CD4-positive, alpha-beta T cell treated with Interleukin-6 for 4 hours (primary cell): ENCODE measurements around the gene ARHGEF16.

Source experiments
- DNase-seq: peaks from one replicate; pipeline ENCODE4 v3.0.0-alpha.2; 2020; ENCODE audit warnings: mixed read lengths

The ARHGEF16 gene

DNA sequence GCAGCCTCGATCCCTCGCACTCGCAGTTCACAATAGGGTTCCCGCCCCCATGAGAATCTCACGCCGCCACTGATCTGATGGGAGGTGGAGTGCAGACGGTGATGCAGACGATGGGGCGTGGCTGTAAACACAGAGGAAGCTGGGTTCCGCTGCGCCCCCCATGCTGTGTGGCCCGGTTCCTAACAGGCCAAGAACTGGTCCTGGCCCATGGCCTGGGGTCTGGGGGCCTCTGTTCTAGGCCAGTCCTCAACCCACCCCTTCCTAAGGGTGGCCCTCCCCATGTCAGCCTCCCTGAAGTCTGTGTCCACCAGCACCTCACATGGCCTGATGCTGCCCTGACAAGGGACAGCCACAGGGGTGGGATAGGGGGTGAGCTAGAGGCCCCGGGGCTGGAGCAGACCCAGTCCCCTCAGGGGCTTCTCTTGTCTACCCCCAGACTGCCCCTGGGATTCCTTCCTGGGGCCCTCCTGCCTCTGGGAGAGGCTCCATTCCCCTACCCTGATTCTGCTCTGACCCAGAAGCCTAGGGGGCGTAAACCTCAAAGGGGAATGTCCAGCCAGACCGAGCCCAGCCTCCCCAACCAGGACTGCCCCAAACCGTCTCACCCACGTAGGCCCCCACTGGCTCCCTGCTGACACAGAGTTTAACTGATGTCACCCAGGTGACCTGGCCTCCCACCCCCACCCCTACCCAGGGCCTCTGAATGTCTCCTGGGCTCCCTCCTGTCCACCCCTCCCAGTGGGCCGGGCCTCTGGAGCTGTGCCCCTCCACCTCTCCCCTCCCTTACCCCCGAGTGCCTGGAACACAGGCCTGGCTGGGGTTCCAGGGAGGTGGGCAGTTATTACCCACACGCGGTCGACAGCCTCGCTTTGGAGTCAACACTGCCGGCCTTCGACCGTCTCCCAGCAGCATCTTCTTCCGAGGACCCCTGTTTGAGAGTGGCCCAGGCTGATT, 14.8 kb upstream of the ARHGEF16 start:
- no peak for DNase-seq

- no peak for DNase-seq
Measured at GRCh38 chr1:3440300-3440681, 14.2 kb upstream of the ARHGEF16 start.

- DNase-seq: no peak
Measured at GRCh38 chr1:3440711-3441409, 13.6 kb upstream of the ARHGEF16 start.

DNA sequence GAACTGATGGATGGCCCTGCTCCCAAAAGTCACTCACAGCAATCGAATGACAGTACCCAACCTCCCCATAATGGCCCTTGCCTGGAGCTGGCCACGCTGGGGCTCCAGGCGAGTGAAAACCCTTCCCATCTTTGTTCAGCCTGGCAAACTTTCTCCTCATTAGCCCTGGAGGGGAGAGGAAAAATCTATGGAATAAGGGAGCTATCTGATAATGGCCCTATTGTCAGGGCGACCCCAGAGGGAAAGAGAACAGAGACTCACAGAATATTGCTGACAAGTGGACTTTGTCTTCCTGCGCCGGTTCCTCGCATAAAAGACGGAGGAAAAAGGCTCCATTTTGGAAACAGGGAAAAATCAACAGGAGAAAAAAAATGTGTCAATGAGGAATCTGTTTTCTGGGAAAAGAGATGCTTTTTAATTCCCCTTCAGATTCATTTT, 13.0 kb upstream of the ARHGEF16 start:
- DNase-seq: no peak

DNA sequence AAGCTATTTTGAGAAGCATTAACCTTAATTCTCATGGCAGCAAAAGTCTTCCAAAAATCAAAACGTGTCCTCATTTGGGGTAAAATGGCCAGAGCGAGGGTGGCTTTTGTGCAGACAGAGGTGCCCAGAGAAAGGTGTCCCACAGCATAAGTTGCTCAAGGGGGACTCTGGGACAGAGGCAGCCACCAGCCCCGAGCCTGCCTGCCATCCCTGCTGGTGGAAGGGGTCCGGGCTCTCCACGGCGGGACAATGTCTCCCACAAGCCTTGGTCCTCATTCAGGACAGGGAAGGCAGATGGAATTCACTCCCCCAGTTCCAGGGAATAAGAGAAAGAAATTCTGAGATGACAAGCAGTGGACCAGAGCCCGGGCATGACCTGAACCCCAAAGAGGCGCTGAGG, 12.6 kb upstream of the ARHGEF16 start:
- DNase-seq: no peak

GRCh38 chr1:3442331-3442730, 12.1 kb upstream of the ARHGEF16 start:
- DNase-seq: no peak

DNA sequence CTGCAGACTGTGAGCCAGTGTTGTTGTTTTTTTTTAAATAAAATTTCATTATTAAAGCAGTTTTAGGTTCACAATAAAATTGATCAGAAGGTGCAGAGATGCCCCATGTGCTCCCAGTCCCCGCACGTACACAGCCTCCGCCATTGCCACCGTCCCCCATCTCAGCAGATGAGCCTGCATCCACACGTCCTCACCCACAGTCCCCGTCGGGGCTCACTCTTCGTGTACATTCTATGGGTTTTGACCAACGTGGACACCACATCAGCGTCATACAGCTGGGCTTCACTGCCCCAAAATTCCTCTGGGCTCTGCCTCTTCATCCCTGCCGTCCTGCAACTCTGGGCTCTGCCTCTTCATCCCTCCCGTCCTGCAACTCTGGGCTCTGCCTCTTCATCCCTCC, 11.6 kb upstream of the ARHGEF16 start:
- no peak for DNase-seq

- no peak for DNase-seq
Measured at GRCh38 chr1:3443807-3444206, 10.7 kb upstream of the ARHGEF16 start.

DNA sequence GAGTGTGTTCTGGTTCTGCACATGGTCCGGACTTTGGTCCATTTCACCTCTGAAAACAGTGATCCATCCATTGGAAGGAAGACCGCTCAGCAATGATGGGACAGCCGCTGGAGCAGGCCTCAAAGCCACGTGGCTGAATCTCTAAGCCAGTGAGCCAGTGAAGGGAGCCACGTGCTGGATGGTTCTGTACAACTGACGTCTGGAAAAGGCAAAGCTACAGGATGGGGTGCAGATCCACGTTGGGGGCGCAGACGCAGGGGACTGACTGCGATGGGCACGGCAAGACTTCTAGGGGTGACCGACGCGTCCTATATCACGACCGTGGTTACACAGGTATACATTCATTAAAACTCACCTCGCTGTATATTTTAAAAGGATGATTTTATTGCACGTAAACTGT, 10.2 kb upstream of the ARHGEF16 start:
- DNase-seq: no peak

DNA sequence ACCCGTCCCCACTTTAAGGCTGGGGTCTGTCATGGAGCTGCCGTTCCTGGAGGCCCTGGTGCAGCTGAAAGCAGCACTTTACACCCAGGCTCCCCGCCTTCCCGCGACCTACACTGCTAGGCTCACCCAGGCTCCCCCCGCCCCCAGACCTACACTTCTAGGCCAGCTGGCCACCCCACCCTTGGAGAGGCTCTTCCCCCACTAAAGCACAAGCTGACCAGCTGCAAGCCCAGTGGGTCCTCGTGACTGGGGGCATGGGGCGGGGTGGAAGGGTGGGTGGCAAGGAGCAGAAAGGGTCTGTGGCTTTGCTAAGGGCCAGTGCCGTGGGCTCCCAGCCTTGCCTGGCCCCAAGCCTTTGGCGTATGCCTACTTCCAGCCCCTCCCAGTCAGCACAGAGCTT, 9.7 kb upstream of the ARHGEF16 start:
- no peak for DNase-seq

GRCh38 chr1:3450202-3450863, 4.1 kb upstream of the ARHGEF16 start:
- DNase-seq: no peak

- no peak for DNase-seq
Measured at GRCh38 chr1:3450983-3451382, 3.5 kb upstream of the ARHGEF16 start.

DNA sequence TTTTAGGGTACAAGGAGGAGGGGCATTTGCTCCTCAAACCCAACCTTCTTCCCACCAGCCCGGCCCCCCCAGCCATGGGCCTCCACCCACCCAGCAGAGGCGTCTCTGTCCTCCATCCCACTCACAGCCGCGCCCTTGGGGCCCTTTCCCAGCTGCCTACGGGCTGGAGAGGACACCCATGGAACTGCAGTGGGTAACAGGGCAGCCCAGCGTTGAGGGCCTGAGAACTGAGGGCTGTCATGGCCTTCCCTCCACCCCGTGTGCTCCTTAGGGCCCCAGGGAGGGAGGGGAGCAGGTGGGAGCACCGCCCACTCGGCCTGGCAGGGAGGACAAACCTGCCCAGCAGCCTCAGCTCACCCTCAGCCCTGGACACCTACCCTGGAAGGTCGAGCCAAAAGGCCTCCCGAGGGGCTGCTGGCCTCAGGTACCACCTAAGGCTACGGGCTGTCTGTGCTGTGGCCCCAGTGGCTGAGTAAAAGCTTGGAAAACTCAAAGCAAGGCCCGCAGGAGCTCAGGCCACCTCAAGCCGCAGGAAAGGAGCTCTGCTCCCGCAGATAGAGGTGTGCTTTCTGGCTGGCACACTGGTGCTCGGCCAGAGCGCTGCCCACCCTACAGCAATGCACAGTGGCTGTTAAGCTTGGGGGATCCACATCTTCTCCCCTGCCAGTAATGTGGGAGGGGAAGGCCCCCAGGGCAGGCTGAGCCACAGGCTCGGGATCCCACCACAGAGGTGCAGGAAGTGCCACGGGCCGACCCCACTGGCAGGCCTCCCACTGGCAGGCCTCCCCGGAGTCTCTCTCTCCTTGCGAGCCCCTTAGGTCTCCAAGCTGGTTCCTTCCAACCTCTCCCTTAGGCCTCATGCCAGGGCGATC, 2.2 kb upstream of the ARHGEF16 start:
- DNase-seq: no peak

DNA sequence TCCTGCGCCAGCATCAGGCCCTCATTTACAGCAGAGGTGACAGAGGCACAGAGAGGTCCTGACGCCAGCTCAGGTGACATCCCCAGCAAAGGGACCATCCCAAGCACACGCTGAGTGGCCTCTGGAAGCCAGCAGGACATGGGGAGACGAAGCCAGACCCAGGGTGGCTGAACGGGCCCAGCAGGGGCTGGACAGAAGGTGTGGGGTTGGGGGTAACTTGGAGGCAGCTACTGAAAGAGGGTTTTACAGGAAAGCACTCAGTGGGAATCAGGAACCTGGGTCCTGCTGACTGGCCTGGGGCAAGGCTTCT, 1.6 kb upstream of the ARHGEF16 start:
- no peak for DNase-seq

GRCh38 chr1:3453203-3453761, 1.2 kb upstream of the ARHGEF16 start:
- DNase-seq: peak; percentile 77

GRCh38 chr1:3454811-3455618, 550 bp downstream of the ARHGEF16 start:
- DNase-seq: peak; percentile 52

GRCh38 chr1:3455670-3456448, 1.4 kb downstream of the ARHGEF16 start:
- DNase-seq: no peak

DNA sequence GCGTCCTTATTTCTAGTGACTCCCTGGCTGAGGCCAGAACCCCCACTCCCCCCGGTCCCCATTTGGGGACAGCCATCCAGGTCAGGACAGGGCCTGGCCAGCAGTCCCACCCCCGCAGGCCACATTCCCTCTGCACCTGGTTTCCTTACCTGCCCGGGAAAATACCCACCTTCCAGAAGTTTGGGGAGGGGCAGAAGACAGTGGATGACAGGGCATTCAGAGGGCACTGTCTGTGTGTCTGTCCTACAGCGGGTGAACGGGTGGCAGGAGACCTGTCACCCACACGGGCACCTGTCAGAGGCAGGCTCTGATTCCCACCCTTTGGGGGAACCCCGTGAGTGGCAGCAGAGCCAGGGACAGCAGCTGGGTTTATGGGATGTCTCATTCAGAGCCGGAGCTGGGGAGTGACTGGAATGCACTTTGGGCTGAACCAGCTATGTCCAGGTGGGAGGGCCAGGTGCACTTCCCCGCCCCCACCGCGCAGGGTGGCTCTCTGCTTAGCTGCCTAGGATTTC, 2.0 kb downstream of the ARHGEF16 start:
- DNase-seq: no peak

DNA sequence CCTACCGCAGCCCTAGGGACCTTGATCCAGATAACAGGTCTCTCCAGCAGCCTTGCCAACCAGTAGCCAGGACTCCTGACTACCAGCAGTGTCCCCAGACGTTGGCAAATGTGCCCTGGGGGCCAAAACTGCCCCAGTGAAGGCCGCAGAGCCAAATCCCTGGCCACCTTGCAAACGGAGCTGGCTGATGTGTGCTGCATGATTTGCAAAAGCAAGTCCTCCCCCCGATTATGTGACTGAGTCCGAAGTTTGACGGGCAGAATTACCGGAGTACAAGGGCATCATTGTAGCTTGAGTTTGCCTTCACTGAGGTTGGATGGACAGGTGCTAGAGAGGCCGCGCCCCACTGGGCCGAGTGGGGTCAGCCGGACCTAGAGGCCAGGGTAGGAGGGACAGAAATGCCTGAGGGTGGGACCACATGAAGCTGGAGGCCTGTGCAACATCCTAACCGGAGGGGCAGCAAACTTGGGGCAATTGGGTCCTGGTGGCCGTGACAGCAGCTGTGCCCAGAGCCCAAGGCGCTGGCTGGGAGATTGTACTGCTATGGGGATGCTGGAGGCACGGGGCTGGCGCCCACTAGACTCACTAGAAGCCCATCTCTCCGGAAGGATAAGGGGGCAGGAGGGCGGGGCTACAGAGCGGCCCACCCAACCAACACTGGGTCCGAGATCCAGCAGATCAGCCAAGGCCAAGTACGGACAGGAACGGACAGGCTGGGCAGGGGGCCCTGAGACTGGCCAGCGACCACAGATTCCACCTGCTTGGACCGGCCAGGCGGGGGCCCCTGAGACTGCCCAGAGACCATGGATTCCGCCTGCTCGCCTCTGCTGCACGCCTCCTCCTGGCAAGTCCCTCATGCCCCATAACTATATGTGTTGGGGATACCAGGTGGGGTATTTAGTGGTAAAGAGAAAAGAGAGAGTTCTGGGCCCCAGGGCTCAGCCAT, 2.8 kb downstream of the ARHGEF16 start:
- DNase-seq: no peak
